ENCODE data around the gene VDAC2.

VDAC2 gene

DNA sequence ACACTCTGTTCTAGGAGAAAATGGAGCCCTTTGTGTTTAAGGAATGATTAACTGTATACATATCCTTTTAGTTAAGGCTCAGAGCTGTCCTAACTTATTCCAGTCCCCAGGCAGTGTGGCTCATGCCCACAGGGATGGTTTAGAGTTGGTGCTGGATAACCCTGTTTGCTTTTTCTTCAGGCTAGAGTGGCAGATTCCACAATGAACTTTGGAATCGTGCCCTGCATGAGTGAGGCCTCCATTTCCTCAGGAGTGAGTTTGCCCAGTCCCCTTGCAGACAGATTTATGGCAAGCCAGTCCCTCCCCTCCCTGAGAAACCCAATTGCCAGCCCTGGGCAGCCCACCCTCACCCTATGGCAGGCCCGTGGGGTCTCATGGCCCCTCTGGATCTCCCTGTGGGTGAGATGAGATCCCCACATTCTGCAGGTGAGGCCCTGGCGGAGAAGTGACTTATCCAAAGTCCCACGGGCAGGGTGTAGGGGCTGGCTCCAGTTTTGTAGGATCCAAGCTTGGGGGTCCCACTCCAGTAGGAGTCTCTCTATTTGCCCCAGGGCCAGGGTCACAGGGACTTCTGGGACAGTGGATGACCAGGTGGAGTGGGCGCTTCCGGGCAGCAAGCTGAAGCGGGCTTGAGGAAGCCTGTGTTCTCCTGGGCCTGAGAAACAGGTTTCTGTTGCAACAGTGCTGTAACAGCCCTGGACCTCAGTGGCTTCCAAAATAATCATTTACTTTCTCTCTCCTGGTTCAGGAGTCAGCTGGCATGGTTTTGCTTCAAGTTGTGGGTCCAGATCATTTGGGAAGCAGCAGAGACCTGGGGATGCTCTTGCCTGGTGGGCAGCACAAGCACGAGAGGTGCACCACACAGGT is 34.1 kb downstream of the VDAC2 start:
- no peak for DNase-seq (ENCODE audit: low read depth)
- H3K4me3 ChIP-seq (ENCODE audit: low read depth, low read length) = no peak overlapping the region

GRCh38 chr10:75245354-75246250 is 35.0 kb downstream of the VDAC2 start:
- no peak for DNase-seq (ENCODE audit: low read depth)
- H3K4me3 ChIP-seq (ENCODE audit: low read depth, low read length) = no peak overlapping the region

DNA sequence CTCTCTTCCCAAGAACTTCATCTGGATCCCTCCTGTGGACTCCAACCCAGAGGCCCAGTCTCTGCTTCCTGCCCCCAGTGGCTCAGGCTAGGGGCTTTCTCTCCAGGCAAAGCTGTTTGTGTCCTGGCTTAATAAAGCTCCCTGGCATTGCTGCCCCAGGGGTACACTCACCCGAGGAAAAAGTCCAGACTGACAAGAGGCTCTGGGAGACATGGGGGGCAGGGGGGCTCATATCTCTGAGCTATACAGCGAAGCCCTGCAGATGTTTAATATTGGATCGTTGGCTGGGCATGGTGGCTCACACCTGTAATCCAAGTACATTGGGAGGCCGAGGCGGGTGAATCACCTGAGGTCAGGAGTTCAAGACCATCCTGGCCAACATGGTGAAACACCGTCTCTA is 35.9 kb downstream of the VDAC2 start:
- H3K4me3 ChIP-seq (ENCODE audit: low read depth, low read length) = no peak overlapping the region
- no peak for DNase-seq (ENCODE audit: low read depth)

GRCh38 chr10:75247797-75248196 is 37.2 kb downstream of the VDAC2 start:
- no peak for DNase-seq (ENCODE audit: low read depth)
- no peak overlapping the region for H3K4me3 ChIP-seq (ENCODE audit: low read depth, low read length)

DNA sequence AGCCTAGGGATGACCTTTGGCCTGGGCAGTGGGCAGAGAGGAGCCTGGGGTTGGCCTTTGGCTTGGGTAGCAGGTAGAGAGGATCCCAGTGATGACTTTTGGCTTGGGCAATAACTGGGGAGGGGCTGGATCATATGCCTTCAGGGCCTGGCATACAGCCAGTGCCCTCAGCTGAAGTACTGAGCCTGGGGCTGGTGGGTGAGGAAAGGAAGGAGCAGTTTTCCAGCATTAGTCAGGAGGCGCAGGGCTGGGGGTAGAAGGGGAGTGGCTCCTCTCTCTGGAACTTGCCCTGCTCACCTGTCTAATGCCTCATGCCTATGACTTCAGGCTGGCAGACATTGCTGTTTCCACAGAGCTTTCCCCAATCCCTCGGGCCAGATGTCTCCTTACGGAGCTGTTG is 40.3 kb downstream of the VDAC2 start:
- no peak for DNase-seq (ENCODE audit: low read depth)
- no peak overlapping the region for H3K4me3 ChIP-seq (ENCODE audit: low read depth, low read length)

GRCh38 chr10:75253281-75254220 is 43.0 kb downstream of the VDAC2 start:
- no peak overlapping the region for H3K4me3 ChIP-seq (ENCODE audit: low read depth, low read length)
- DNase-seq (ENCODE audit: low read depth) = no peak

DNA sequence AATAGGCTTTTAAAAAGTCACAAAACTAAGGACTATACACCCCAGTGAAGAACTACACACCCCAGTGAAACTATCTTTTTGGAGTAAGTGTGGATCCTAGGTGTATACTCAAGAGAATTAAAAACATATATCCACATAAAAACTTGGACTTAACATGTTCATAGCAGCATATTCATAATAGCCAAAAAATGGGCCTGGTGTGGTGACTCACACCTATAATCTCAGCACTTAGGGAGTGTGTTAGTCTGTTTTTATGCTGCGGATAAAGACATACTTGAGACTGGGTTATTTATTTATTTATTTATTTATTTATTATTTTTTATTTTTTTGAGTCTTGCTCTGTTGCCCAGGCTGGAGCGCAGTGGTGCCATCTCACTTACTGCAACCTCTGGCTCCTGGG is 44.1 kb downstream of the VDAC2 start:
- H3K4me3 ChIP-seq (ENCODE audit: low read depth, low read length) = no peak overlapping the region
- no peak for DNase-seq (ENCODE audit: low read depth)

GRCh38 chr10:75260990-75261389 is 50.4 kb downstream of the VDAC2 start:
- no peak for DNase-seq (ENCODE audit: low read depth)
- no peak overlapping the region for H3K4me3 ChIP-seq (ENCODE audit: low read depth, low read length)

GRCh38 chr10:75261813-75262705 is 51.5 kb downstream of the VDAC2 start:
- no peak overlapping the region for H3K4me3 ChIP-seq (ENCODE audit: low read depth, low read length)
- DNase-seq (ENCODE audit: low read depth) = no peak

GRCh38 chr10:75263806-75264205 is 53.2 kb downstream of the VDAC2 start:
- no peak for DNase-seq (ENCODE audit: low read depth)
- H3K4me3 ChIP-seq (ENCODE audit: low read depth, low read length) = no peak overlapping the region

GRCh38 chr10:75265856-75266255 is 55.3 kb downstream of the VDAC2 start:
- DNase-seq (ENCODE audit: low read depth) = no peak
- no peak overlapping the region for H3K4me3 ChIP-seq (ENCODE audit: low read depth, low read length)

DNA sequence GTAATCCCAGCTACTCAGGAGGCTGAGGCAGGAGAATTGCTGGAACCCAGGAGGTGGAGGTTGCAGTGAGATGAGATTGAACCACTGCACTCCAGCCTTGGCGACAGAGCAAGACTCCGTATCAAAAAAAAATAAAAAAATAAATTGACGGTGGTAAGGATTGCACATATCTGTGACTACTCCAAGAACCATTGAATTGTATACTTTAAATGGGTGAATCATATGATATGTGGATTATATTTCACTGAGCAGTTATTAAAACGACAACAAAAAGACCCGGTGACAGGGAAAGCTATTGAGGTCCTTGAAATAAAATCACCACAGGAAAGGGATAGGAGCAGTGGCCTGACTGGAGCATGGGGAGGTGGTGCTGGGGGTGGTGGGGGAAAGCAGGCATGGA is 56.3 kb downstream of the VDAC2 start:
- no peak overlapping the region for H3K4me3 ChIP-seq (ENCODE audit: low read depth, low read length)
- no peak for DNase-seq (ENCODE audit: low read depth)

- H3K4me3 ChIP-seq (ENCODE audit: low read depth, low read length) = no peak overlapping the region
- no peak for DNase-seq (ENCODE audit: low read depth)
Observed at GRCh38 chr10:75269605-75270004, 59.0 kb downstream of the VDAC2 start.

DNA sequence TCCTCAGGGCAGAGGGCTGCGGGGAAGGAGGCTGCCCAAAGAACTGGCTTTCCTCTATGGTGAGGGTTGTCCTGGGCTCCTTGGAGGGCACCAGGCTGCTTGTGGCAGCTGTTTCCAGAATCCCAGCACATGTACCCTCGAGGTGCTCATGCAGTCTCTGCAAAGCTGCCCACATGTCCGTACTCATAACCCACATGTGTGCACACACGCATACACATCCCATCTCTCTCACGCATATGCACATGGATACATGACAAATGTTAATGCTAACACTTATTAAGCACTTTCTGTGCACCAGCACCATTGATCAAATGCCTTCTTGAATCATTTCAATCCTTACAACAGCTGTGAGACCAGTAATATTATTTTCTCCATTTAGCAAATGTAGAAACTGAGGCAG is 61.5 kb downstream of the VDAC2 start:
- DNase-seq (ENCODE audit: low read depth) = no peak
- H3K4me3 ChIP-seq (ENCODE audit: low read depth, low read length) = no peak overlapping the region

DNA sequence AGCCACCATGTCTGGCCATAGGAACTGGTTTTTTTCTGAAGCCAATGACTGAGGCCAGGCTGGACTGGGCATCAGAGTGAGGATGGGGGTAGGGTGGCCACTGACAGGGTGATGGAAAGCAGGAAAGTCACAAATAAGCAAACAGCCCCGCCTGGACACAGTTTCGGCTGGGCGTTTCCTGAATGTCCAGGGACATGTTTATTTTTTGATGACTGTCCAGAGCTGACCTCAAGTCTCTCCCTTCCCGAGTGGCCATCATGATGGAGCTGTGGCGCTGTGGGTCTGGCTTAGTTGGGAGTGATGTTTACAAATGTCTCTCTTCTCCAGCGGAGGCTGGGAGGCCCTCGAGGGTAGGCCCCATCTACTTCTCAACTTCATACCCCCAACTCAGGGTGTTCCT is 62.3 kb downstream of the VDAC2 start:
- no peak for DNase-seq (ENCODE audit: low read depth)
- H3K4me3 ChIP-seq (ENCODE audit: low read depth, low read length) = no peak overlapping the region

- no peak overlapping the region for H3K4me3 ChIP-seq (ENCODE audit: low read depth, low read length)
- DNase-seq (ENCODE audit: low read depth) = no peak
Observed at GRCh38 chr10:75276069-75276872, 65.7 kb downstream of the VDAC2 start.

DNA sequence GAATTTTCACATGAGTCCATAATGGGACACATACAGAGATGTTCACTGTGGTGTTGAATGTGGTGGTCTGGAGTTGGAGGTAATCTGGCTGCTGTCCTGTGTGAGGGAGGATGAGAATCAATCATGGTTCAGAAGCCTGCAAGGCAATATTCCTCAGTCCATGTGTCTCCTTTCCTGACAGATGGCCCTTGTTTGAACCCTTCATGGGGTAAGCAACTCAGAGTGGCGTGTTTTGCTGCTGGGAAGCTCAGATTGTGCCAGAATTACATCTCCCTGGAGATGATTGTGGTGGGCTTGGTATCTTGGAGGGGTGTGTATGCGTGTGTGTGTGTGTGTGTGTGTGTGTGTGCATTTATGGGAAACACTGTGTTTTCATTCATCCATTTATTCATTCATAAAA is 69.6 kb downstream of the VDAC2 start:
- H3K4me3 ChIP-seq (ENCODE audit: low read depth, low read length) = no peak overlapping the region
- DNase-seq (ENCODE audit: low read depth) = no peak
